ENCODE results near the gene CD6. TPM values are rescaled to one million over a fixed set of nuclear protein-coding genes. Genes with fewer than 3 reads are reported as not detected.

The CD6 gene
- total and polyA plus RNA-seq, 10 donors = 10.9 to 47.6 (median 21.2) TPM

DNA sequence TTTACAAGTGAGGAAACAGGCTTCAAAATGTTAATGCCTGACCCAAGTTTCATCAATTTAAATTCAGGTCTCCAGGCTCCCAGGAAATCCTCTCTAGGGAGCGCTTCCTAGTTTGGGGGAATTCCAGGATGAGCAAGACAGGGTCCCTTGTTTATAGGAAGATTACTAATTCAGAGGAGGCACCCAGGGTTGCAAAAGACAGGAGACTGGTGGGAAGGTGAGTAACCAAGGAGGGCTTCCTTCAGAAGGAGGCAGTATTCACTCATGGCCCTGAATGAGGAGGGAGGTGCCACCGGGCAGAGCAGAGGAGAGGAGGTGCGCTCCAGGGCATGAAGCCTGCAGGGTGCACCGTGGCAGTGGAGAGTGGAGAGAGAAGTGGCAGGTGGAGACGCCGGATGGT, 45.6 kb upstream of the CD6 start:
- no peak overlapping the region for H3K27ac ChIP-seq
- peaks cover 0 to 35% (median 15%) of the 10 kb centered on the region in 7 donors for H3K27me3 ChIP-seq (replicated peaks in 1 of 7)
- TF ChIP-seq POLR2A (IDR thresholded peaks at IDR 0.05) (no peak), POLR2AphosphoS5 (IDR thresholded peaks at IDR 0.05) (no peak)
- TF ChIP-seq, protein P1, sequence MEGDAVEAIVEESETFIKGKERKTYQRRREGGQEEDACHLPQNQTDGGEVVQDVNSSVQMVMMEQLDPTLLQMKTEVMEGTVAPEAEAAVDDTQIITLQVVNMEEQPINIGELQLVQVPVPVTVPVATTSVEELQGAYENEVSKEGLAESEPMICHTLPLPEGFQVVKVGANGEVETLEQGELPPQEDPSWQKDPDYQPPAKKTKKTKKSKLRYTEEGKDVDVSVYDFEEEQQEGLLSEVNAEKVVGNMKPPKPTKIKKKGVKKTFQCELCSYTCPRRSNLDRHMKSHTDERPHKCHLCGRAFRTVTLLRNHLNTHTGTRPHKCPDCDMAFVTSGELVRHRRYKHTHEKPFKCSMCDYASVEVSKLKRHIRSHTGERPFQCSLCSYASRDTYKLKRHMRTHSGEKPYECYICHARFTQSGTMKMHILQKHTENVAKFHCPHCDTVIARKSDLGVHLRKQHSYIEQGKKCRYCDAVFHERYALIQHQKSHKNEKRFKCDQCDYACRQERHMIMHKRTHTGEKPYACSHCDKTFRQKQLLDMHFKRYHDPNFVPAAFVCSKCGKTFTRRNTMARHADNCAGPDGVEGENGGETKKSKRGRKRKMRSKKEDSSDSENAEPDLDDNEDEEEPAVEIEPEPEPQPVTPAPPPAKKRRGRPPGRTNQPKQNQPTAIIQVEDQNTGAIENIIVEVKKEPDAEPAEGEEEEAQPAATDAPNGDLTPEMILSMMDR (IDR thresholded peaks at IDR 0.05 in 8 of 11, conservative IDR thresholded peaks at IDR 0.05 in 3 of 11) = no peak
- intact Hi-C loops (cut with DNase I; ENCODE audit: low total_unique reads) = no loop called here
- H3K4me1 ChIP-seq = peaks cover 9 to 36% (median 26%) of the 10 kb centered on the region in 6 donors
- DNase-seq = peak; percentile 70
- H3K4me3 ChIP-seq = peak overlapping the region in 1 of 8 donors; percentile 85
- peaks cover 2 to 29% (median 24%) of the 10 kb centered on the region in 6 donors for H3K36me3 ChIP-seq
- H3K9me3 ChIP-seq = no peaks in the 10 kb centered on the region
- 69 to 76% (median 73%) methylated on average over 6 of the region's 6 CpGs for WGBS, 5 donors

DNA sequence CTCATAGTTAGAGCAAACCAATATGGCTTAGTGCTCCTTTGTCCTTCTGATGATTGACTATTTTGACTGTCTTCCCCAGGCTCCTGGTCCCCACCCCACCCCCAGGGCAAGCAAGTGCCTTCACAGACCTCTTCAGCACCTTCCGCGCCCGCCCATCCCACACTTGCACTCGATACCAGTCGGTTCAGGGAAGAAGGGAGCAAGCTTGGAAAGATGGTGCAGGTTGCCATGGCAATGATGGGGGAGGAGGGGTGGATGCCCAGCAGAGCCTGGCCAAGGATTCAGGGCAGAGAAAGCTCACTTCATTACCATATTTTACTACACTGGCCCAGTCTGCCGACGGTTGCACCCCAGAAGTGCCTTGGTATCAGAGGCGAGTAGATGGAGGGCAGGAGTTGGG, 45.0 kb upstream of the CD6 start:
- H3K36me3 ChIP-seq = peaks cover 0 to 22% (median 17%) of the 10 kb centered on the region in 6 donors
- H3K27me3 ChIP-seq (replicated peaks in 1 of 7) = peaks cover 0 to 35% (median 15%) of the 10 kb centered on the region in 7 donors
- intact Hi-C loops (cut with DNase I; ENCODE audit: low total_unique reads) = no loop called here
- WGBS, 5 donors = 93 to 95% (median 94%) methylated on average over 8 of the region's 8 CpGs
- no peak overlapping the region for H3K4me3 ChIP-seq
- peak; percentile 65 for DNase-seq
- no peak for TF ChIP-seq POLR2AphosphoS5 (IDR thresholded peaks at IDR 0.05)
- TF ChIP-seq POLR2A (IDR thresholded peaks at IDR 0.05) = no peak
- TF ChIP-seq, protein P1 (IDR thresholded peaks at IDR 0.05 in 8 of 11, conservative IDR thresholded peaks at IDR 0.05 in 3 of 11) = no peak
- no peak overlapping the region for H3K27ac ChIP-seq
- H3K4me1 ChIP-seq = peaks cover 9 to 42% (median 31%) of the 10 kb centered on the region in 6 donors
- H3K9me3 ChIP-seq = no peaks in the 10 kb centered on the region

DNA sequence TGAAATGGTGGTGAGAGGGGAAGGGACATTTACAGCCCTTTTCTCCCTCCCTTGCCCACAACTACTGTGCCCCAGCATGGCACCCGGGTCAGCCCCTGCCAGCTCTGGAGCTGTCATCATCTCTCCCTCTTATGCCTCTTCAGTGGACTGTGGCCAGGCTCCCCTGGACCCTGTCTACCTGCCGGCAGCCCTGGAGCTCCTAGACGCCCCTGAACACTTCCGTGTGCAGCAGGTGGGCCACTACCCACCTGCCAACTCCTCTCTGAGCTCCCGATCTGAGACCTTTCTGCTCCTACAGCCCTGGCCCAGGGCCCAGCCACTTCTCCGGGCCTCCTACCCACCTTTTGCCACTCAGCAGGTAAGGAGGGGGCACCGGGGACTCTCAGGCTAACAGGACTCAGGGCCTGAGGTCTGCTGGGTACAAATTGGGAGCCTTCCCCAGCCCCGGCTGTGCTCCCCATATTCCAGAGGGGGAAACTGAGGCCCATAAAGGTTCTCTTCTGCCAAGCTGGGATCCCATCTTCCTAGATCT, 44.4 kb upstream of the CD6 start:
- DNase-seq = no peak
- Histone ChIP-seq H3K27ac (no peak overlapping the region), H3K27me3 (replicated peaks in 1 of 7) (peaks cover 0 to 35% (median 15%) of the 10 kb centered on the region in 7 donors), H3K4me3 (no peak overlapping the region), H3K4me1 (peaks cover 9 to 49% (median 35%) of the 10 kb centered on the region in 6 donors), H3K9me3 (no peaks in the 10 kb centered on the region), H3K36me3 (peaks cover 0 to 16% (median 11%) of the 10 kb centered on the region in 6 donors)
- WGBS, 5 donors = 88 to 94% (median 90%) methylated on average over 8 of the region's 8 CpGs
- no peak for TF ChIP-seq POLR2AphosphoS5 (IDR thresholded peaks at IDR 0.05)
- no peak for TF ChIP-seq POLR2A (IDR thresholded peaks at IDR 0.05)
- TF ChIP-seq, protein P1 (IDR thresholded peaks at IDR 0.05 in 8 of 11, conservative IDR thresholded peaks at IDR 0.05 in 3 of 11) = no peak
- intact Hi-C loops (cut with DNase I; ENCODE audit: low total_unique reads) = no loop called here

DNA sequence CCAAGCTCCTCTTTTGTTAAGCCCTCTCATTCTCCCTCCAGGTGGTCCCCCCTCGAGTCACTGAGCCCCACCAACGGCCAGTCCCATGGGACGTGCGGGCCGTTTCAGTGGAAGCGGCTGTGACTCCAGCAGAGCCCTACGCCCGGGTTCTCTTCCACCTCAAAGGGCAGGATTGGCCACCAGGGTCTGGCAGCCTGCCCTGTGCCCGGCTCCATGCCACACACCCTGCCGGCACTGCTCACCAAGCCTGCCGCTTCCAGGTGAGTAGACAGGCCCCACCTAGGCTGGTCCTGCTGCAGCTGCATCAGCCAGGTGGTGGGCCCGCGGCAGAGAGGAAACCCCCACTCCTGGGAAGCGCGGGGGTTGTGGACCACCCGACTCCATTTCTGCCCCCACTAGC, 43.9 kb upstream of the CD6 start:
- TF ChIP-seq POLR2AphosphoS5 (IDR thresholded peaks at IDR 0.05) (no peak), POLR2A (IDR thresholded peaks at IDR 0.05) (no peak)
- TF ChIP-seq, protein P1 (IDR thresholded peaks at IDR 0.05 in 8 of 11, conservative IDR thresholded peaks at IDR 0.05 in 3 of 11) = no peak
- peaks cover 0 to 11% (median 6%) of the 10 kb centered on the region in 6 donors for H3K36me3 ChIP-seq
- H3K27ac ChIP-seq = no peak overlapping the region
- no peaks in the 10 kb centered on the region for H3K9me3 ChIP-seq
- WGBS, 5 donors = 85 to 89% (median 86%) methylated on average over 11 to 16 of the region's 16 CpGs
- peaks cover 9 to 53% (median 40%) of the 10 kb centered on the region in 6 donors for H3K4me1 ChIP-seq
- intact Hi-C loops (cut with DNase I; ENCODE audit: low total_unique reads) = no loop called here
- peak; percentile 70 for DNase-seq
- peaks cover 0 to 35% (median 15%) of the 10 kb centered on the region in 7 donors for H3K27me3 ChIP-seq (replicated peaks in 1 of 7)
- no peak overlapping the region for H3K4me3 ChIP-seq
